Motor neuron (in vitro differentiated cells): Measurements from ENCODE around the gene MYOM1. TPM values are rescaled to one million over a fixed set of nuclear protein-coding genes. Genes with fewer than 3 reads are reported as not detected.
"Not testable (repeated sequence)": the region's sequence is repeated elsewhere in the genome, so short reads cannot be mapped to it uniquely, and the experiment has no call there.

ENCODE experiments used
- ATAC-seq, 8 experiments: fragments of 200-7000 bp; cut with Tn5 transposase; replicated peaks in 6 of 8; 2 replicates each; pipeline ENCODE4 v1.8.0; 2021; ENCODE audit warnings: mild to moderate bottlenecking in 8 of 8, moderate library complexity in 8 of 8
- H3K27ac ChIP-seq, 2 donors: fragments of 250-450 bp; sonication (Bioruptor Pico); 2 replicates each; pipeline ENCODE4 v1.9.0; 2021; ENCODE audit warnings: antibody characterized with exemption in 2 of 2, mild to moderate bottlenecking in 2 of 2, moderate library complexity in 1 of 2
- H3K4me1 ChIP-seq, 2 donors: fragments of 250-450 bp; sonication (Bioruptor Pico); replicated peaks in 1 of 2; 2 replicates each; pipeline ENCODE4 v1.6.1; 2021; ENCODE audit warnings: antibody characterized with exemption in 2 of 2, mild to moderate bottlenecking in 2 of 2, moderate library complexity in 1 of 2
- H3K4me3 ChIP-seq, 5 donors: fragments of 250-450 bp; sonication (Bioruptor Pico); 2 replicates each; pipeline ENCODE4 v1.9.0; 2021; ENCODE audit warnings: antibody characterized with exemption in 5 of 5, mild to moderate bottlenecking in 5 of 5, moderate library complexity in 4 of 5
- WGBS, 10 experiments: fragments of 450-650 bp; shearing (Covaris generic); methylation state at CpG; one replicate each; pipeline ENCODE4 v1.0.0; 2022; 5-methylcytosine and 5-hydroxymethylcytosine counted together
- in situ Hi-C, 9 experiments: fragments of 400-800 bp; cut with MboI; loops; one replicate each; pipeline ENCODE4 v1.15.0; 2021; ENCODE audit warnings: low sequenced_read_pairs in 9 of 9, low pct_unique_long_range_greater_than_20kb in 2 of 9; ENCODE audit not compliant: unreplicated experiment in 9 of 9
- total RNA-seq, 8 experiments: library from RNA; unstranded; fragments of 300-600 nt; gene quantifications; 2 replicates each; pipeline versions ENCODE4 v1.2.3 to v1.2.4, GENCODE V29; 2022

MYOM1 gene
- total RNA-seq, 8 experiments from 2014 or later: 0.42 to 4.4 (median 1.2) TPM

DNA sequence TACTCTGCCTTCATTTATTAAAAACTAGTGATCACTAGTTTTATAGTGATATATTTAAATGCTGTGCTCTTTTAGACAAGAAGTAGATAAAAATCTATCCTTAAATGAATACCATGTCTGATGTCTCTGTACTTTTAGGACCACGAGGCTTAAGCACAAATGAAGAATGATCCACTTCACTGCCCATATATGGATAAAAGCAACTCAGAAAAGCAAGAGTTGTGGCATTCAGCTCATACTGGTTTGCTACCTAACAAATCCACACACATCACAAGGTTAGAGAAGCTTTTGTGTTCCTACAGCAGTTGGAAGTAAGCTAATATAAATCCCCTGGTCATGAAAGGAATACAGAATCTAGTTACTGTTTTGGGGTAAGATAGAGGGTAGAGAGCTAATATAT, 134.2 kb downstream of the MYOM1 start:
- in situ Hi-C loops: no loop called here

DNA sequence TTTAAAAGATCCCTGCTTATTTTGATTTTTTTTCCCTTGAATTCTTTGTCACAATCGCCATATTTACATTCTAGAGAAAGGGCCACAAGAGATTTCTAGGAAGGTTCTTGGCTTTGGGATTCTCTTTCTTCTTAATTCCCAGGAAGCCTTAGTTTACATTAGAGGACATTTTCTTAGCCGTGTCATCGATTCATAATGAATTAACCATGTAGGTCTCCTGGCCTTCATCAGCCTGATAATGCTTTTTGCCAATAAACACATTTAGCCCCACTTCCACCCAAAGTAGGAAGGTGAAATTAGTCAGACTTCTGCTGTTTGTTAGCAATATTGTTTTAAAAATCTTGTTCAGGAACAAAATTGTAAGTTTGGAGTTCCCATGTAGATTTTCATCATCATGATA, 135.6 kb downstream of the MYOM1 start:
- Histone ChIP-seq H3K4me3 (no peak overlapping the region), H3K4me1 (peaks cover 0 to 13% of the 10 kb centered on the region in 2 donors), H3K27ac (no peak overlapping the region)
- in situ Hi-C loops: no loop called here
- no peak for ATAC-seq
- 29 to 100% (median 70%) methylated on average over 1 to 3 of the region's 3 CpGs; no CpG with 5 or more reads in 1 of the 10 experiments for WGBS, 10 experiments

More for the DNA sequence above, 134.2 kb downstream of the MYOM1 start:
- 50 to 100% (median 88%) methylated on average over 1 of the region's 1 CpG; no CpG with 5 or more reads in 5 of the 10 experiments for WGBS, 10 experiments
- Histone ChIP-seq H3K27ac (no peak overlapping the region), H3K4me3 (no peak overlapping the region), H3K4me1 (peaks cover 7 to 15% of the 10 kb centered on the region in 2 donors)
- no peak for ATAC-seq

DNA sequence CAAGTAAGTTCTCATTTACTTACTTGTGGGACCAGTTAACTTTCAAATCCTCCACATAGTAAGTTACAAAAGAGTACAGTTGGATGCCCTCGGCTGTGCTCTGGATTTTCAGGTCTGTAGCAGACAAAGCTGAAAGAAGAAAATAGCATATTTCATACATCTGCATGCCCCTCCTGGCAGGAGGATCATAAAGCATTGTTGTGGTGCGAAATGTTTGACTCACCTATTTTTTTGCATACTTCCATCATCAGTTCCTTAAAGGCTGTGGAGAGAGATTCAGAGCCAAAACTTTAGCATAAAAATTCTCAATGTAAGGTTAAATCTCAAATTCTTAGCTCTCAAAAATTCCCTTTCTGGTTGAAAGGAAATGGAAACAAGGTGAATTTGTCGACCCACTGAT, 136.0 kb downstream of the MYOM1 start:
- Histone ChIP-seq H3K4me3 (no peak overlapping the region), H3K27ac (no peak overlapping the region), H3K4me1 (peaks cover 0 to 10% of the 10 kb centered on the region in 2 donors)
- in situ Hi-C loops: no loop called here
- ATAC-seq: no peak
- WGBS, 10 experiments: 0 to 62% (median 40%) methylated on average over 1 to 3 of the region's 3 CpGs; no CpG with 5 or more reads in 1 of the 10 experiments

DNA sequence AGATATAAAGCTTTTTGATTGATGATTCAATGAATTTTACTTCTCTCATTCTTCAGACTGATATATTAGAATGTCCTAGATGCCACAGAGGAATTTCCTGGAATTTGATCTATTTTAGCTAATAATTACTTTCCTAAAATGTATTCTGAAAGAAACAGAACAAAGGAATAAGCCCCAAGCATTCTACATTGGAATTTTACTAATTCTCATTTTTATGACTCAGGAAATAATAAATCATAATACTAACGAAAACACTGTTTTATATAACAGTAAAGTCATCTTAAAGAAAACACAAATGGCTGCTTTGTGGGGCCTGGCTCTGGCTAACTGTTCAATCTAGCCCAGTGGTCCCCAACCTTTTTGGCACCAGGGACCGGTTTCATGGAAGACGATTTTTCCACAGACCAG, 138.2 kb downstream of the MYOM1 start:
- in situ Hi-C loops: no loop called here
- peak in 1 of 8 experiments; percentile 31 for ATAC-seq

DNA sequence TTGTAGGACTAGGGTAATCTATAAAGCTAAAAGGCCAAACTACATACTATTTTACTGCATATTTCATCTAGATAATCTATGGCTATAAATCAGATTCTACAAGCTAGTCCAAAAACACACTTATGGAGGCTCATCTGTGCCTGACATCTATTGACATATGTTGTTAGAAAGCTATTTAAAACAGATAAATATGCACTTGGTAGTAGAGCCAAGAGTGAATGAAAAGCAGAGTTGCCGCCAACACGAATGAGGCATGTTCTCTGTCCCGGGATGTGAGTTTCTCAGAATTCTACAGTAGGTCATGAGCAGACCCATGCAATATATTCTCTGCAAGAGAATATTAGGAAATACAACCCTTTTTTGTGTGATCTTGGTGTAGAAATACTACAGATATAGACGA, 140.1 kb downstream of the MYOM1 start:
- no peak for ATAC-seq
- in situ Hi-C loops: no loop called here
- Histone ChIP-seq H3K4me3 (no peak overlapping the region), H3K4me1 (peaks cover 0 to 5% of the 10 kb centered on the region in 2 donors), H3K27ac (no peak overlapping the region)
- WGBS, 10 experiments: 19 to 95% (median 79%) methylated on average over 1 to 4 of the region's 4 CpGs

More for the DNA sequence above, 138.2 kb downstream of the MYOM1 start:
- Histone ChIP-seq H3K4me1 (peaks cover 0 to 5% of the 10 kb centered on the region in 2 donors), H3K4me3 (no peak overlapping the region), H3K27ac (no peak overlapping the region)
- WGBS, 10 experiments: 43 to 100% (median 66%) methylated on average over 1 to 3 of the region's 3 CpGs; no CpG with 5 or more reads in 2 of the 10 experiments

DNA sequence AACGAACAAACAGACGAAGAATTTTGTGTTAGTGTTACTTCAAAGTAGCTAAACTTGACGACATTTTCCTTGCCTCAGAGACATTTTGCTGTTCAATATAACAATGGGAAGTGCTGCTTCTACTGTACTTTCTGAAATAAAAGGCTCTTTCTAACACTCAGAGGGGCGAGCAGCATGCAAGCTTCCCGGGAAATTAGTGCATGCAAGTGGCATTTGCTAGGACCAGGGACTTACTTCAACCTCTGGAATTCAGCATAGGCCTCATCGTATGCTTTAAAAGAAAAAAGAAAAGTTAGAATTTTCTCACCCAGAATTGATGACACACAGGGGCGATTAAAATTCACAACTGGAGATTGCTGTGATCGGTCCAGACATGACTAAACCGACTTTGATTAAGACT, 144.3 kb downstream of the MYOM1 start:
- H3K27ac ChIP-seq: no peak overlapping the region
- ATAC-seq: peak in 3 of 8 experiments; percentile 16 to 50 (median 35)
- in situ Hi-C loops: no loop called here
- peaks cover 0 to 5% of the 10 kb centered on the region in 2 donors for H3K4me1 ChIP-seq
- H3K4me3 ChIP-seq: no peak overlapping the region
- 25 to 100% (median 40%) methylated on average over 1 to 9 of the region's 9 CpGs for WGBS, 10 experiments

DNA sequence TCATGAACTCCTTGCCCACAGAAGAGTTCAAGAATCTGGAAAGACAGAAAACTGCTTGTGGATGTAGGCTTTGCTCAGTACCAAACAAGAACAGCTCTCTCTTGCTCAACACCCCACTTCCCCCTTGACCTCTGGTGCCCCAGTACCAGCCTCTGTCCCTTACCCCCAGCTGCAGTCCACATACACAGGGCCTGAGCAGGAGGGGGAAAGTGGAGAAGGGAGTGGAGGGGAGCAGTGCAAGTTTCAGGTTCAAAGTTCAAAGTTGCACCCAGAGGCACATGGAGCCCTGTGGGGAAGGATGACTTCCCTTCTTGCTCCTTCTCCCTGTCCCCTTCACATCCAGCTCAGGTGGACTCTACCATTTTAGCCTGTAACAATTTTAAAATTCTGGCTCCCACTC, 145.7 kb downstream of the MYOM1 start:
- H3K4me1 ChIP-seq: no peaks in the 10 kb centered on the region
- H3K4me3 ChIP-seq: no peak overlapping the region
- no peak overlapping the region for H3K27ac ChIP-seq
- ATAC-seq: no peak
- in situ Hi-C loops: no loop called here

DNA sequence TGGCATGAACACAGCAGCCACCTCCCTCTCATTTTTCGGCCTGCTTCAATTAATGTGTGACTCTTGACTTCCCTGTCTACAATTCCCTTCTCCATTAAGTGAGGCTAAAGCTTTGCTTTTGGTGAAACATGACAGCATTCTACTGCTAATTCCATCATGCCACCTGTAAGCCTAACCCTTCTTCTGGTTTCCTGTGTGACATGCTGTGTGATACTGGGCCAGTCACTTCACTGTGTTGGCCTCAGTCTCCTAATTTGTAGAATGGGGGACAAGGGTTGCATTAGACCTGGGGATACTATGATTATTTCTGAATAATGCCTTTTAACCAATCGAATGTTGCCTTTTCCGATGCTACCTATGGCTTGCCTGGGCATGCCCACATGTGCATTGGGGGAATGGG, 146.4 kb downstream of the MYOM1 start:
- H3K4me3 ChIP-seq, H3K27ac ChIP-seq, in situ Hi-C loops, ATAC-seq, H3K4me1 ChIP-seq: not testable (repeated sequence)
- WGBS, 10 experiments: 80 to 100% (median 90%) methylated on average over 1 to 2 of the region's 3 CpGs; no CpG with 5 or more reads in 6 of the 10 experiments

DNA sequence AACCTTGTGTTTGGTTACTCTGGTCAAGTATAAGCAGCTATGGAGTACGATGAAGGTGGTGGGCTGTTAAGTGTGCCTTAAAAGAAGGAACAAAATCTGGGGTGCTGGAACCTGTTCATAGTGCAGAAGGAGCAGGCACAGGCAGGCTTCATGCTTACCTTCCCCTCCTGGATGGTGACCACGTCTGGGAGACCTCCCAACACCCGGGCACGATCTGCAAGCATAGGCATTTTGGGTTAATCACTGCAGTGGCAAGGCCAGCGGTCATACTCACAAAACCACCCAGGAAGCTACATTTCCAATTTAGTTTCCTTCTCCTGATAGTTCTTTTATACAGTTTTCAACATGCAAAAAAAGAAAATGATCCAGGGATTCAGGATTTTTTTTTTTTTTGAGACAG, 148.1 kb downstream of the MYOM1 start:
- 40 to 100% (median 96%) methylated on average over 1 to 4 of the region's 5 CpGs; no CpG with 5 or more reads in 6 of the 10 experiments for WGBS, 10 experiments

DNA sequence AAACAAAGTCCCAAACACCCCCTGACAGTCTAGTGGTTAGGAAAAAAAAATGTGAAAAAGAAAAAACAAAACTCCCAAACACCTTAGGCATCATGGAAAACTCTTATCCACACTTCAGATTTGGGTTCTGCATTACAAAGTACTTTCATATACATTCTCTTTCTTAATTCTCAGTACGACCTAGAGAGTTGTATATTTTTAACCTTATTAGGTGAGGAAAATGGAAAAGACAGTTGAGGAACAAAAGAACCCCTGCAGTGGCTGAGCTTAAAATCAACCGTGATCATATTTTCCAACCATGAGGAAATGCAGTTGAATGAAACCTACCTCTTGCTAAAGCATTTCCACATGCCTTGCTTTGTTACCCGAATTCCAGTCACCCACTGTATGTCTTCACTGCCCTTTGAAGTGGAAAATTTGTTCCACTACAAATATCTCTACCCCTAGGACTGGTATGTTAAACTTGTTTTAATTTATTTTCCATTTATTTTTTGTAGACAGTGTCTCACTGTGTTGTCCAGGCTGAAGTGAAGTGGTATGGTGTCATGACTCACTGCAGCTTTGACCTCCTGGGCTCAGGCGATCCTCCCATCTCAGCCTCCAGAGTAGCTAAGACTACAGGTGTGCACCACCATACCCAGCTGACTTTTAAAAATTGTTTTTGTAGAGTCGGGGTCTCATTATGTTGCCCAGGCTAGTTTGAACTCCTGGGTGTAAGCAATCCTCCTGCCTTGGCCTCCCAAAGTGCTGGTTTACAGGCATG, 149.9 kb downstream of the MYOM1 start:
- ATAC-seq: no peak
- in situ Hi-C loops: no loop called here
- Histone ChIP-seq H3K4me1 (no peaks in the 10 kb centered on the region), H3K4me3 (no peak overlapping the region), H3K27ac (no peak overlapping the region)
- WGBS, 10 experiments: 43 to 87% (median 72%) methylated on average over 2 to 5 of the region's 5 CpGs

More for the DNA sequence above, 148.1 kb downstream of the MYOM1 start:
- Histone ChIP-seq H3K4me3 (no peak overlapping the region), H3K27ac (no peak overlapping the region), H3K4me1 (no peaks in the 10 kb centered on the region)
- no peak for ATAC-seq
- in situ Hi-C loops: no loop called here

DNA sequence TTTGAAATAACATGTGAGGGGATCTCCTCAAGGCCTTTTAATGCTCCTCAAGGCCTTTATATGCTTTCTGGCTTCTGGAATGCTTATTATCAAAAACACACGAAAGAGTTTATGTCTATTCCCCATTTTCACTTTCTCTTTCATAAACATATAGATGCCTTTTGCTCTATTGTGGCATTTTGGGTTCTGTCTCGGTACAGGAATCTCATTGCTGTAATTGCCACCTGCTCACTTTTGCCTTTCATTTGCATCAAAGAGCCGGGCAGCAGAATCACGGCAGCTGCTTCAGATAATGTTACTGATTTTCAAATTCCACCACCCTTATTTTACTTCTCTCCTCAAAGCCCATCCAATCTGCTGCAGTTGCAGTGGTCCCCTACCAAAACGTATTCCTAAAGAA, 152.0 kb downstream of the MYOM1 start:
- Histone ChIP-seq H3K27ac (no peak overlapping the region), H3K4me1 (no peaks in the 10 kb centered on the region), H3K4me3 (no peak overlapping the region)
- in situ Hi-C loops: no loop called here
- no peak for ATAC-seq
- 39 to 83% (median 76%) methylated on average over 3 to 5 of the region's 5 CpGs; no CpG with 5 or more reads in 1 of the 10 experiments for WGBS, 10 experiments

DNA sequence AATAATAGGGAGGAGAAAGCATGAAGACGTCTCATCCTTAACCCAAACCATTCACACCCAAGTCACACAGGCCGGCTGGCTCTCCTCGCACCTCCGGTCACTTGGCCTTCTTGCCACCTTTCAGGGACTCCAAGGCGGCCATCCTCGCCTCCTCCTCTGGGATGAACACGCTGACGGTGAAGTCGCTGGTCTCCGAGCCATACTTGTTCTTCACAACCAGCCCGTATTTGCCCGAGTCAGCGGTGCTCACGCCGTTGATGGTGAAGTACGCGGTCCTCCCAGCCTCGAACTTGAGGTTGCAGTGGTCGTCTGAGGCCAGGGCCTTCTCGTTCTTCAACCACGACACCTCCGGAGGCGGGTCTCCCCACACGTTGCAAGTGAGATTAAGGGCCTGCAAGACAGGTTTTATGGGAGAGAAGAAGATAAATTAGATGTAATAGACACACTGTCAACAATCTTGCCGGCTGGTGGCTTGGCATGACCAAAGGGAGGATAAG, 152.6 kb downstream of the MYOM1 start:
- no peak overlapping the region for H3K4me3 ChIP-seq
- ATAC-seq: no peak
- no peak overlapping the region for H3K27ac ChIP-seq
- WGBS, 10 experiments: 58 to 100% (median 94%) methylated on average over 1 to 21 of the region's 25 CpGs; no CpG with 5 or more reads in 2 of the 10 experiments
- H3K4me1 ChIP-seq: no peaks in the 10 kb centered on the region
- in situ Hi-C loops: no loop called here

DNA sequence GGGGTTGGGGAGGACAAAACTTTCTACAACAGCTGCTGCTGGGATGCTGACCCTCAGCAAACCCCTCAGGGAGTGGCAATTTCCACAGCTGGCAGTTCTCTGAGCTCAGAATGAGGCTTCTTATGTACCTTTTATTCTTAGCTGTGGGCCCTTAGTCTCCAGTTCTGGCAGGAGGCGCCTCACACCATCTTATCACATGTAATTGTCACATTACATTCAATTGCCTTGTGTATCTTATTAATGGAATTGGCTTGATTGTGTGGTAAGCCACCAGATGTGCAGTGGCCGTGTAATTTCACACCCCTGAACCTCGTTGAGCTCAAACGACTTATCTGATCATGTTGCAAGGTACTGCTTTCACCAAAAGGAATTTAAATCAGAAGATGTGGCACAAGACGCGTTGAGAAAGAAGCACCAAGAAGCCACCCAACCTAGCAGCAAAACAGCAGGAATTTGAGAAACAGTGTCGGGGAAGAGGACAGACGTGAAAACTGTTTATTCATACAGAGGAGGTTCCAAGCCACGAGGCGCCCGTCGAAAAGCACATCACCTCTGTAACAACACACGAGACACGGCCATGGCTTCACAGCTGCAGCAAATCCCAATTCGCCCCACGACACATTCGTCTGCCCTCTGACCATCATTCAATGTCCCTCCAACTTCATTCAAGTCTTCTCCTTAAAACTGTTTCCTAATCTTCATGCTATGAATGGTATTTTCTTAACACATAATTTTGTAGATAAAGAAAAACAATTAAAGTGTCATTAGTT, 153.2 kb downstream of the MYOM1 start:
- Histone ChIP-seq H3K27ac (no peak overlapping the region), H3K4me3 (no peak overlapping the region), H3K4me1 (no peaks in the 10 kb centered on the region)
- WGBS, 10 experiments: 86 to 94% (median 88%) methylated on average over 4 to 9 of the region's 17 CpGs; no CpG with 5 or more reads in 2 of the 10 experiments
- no peak for ATAC-seq
- in situ Hi-C loops: no loop called here
